HEK293T (cell line): ENCODE data around the gene RASA3.

ENCODE experiments used
- ARNT ChIP-seq: fragments of 450-650 bp; IDR thresholded peaks from 2 replicates; pipeline ENCODE4 v1.6.1; 2017; ENCODE audit warnings: mild to moderate bottlenecking
- BHLHE40 ChIP-seq: fragments of 450-650 bp; IDR thresholded peaks from 2 replicates; pipeline ENCODE4 v1.6.1; 2016; ENCODE audit warnings: mild to moderate bottlenecking, moderate library complexity, borderline replicate concordance
- ELF4 ChIP-seq: fragments of 450-650 bp; IDR thresholded peaks from 2 replicates; pipeline ENCODE4 v1.6.1; 2017; ENCODE audit warnings: antibody characterized with exemption
- FOXA1 ChIP-seq: fragments of 450-650 bp; IDR thresholded peaks from 2 replicates; pipeline ENCODE4 v1.6.1; 2016; ENCODE audit warnings: mild to moderate bottlenecking
- FOXK2 ChIP-seq: fragments of 450-650 bp; IDR thresholded peaks from 2 replicates; pipeline ENCODE4 v1.6.1; 2016; ENCODE audit warnings: mild to moderate bottlenecking
- FOXM1 ChIP-seq: fragments of 450-650 bp; IDR thresholded peaks from 2 replicates; pipeline ENCODE4 v1.6.1; 2017; ENCODE audit warnings: mild to moderate bottlenecking, borderline replicate concordance
- HDGF ChIP-seq: fragments of 450-650 bp; IDR thresholded peaks from 2 replicates; pipeline ENCODE4 v1.6.1; 2017; ENCODE audit warnings: antibody characterized with exemption, borderline replicate concordance
- L3MBTL2 ChIP-seq: fragments of 450-650 bp; conservative IDR thresholded peaks from 2 replicates; pipeline ENCODE4 v1.6.1; 2016; ENCODE audit warnings: mild to moderate bottlenecking
- LEF1 ChIP-seq: fragments of 450-650 bp; IDR thresholded peaks from 2 replicates; pipeline ENCODE4 v1.6.1; 2017; ENCODE audit warnings: mild to moderate bottlenecking, borderline replicate concordance
- PKNOX1 ChIP-seq: fragments of 450-650 bp; IDR thresholded peaks from 2 replicates; pipeline ENCODE4 v1.6.1; 2016
- SP1 ChIP-seq: fragments of 450-650 bp; IDR thresholded peaks from 2 replicates; pipeline ENCODE4 v1.6.1; 2017
- SUZ12 ChIP-seq: fragments of 450-650 bp; IDR thresholded peaks from 2 replicates; pipeline ENCODE4 v1.6.1; 2016; ENCODE audit warnings: mild to moderate bottlenecking

- no peak for TF ChIP-seq BHLHE40
- no peak for TF ChIP-seq SP1
- TF ChIP-seq FOXK2, result no peak
- no peak for TF ChIP-seq SUZ12
- no peak for TF ChIP-seq HDGF
- no peak for TF ChIP-seq ARNT
- no peak for TF ChIP-seq FOXM1
- TF ChIP-seq PKNOX1, result no peak
- no peak for TF ChIP-seq FOXA1
- TF ChIP-seq LEF1, result no peak
- no peak for TF ChIP-seq ELF4
- TF ChIP-seq L3MBTL2, result no peak
Observed at GRCh38 chr13:114055766-114056165, 76.7 kb downstream of the RASA3 start.
